Mesenchymal stem cell (in vitro differentiated cells and primary cell): ENCODE results near the gene CLDN14.
A peak's percentile ranks its signal among the peaks of the same experiment; 100 is the strongest.

ENCODE experiments used
- DNase-seq: peaks from one replicate; pipeline ENCODE4 v3.0.0-alpha.2; 2013
- H2AFZ ChIP-seq: one replicate; pipeline ENCODE4 v1.6.1; 2013; ENCODE audit warnings: low read depth, mild to moderate bottlenecking, control low read depth, inconsistent platforms, low read length, moderate library complexity
- H2AK5ac ChIP-seq: 2 replicates; pipeline ENCODE4 v1.6.1; 2013; ENCODE audit warnings: low read length, moderate library complexity, mild to moderate bottlenecking, inconsistent platforms; ENCODE audit not compliant: severe bottlenecking
- H2BK120ac ChIP-seq: one replicate; pipeline ENCODE4 v1.6.1; 2013; ENCODE audit warnings: low read depth, mild to moderate bottlenecking, inconsistent platforms, low read length, moderate library complexity
- H2BK12ac ChIP-seq, 2 experiments: one replicate each; pipeline ENCODE4 v1.6.1; 2013; ENCODE audit warnings: inconsistent platforms in 2 of 2, low read length in 2 of 2, mild to moderate bottlenecking in 2 of 2, moderate library complexity in 2 of 2, control low read depth in 1 of 2
- H2BK15ac ChIP-seq: one replicate; pipeline ENCODE4 v1.6.1; 2013; ENCODE audit warnings: mild to moderate bottlenecking, low read depth, inconsistent platforms; ENCODE audit not compliant: poor library complexity, severe bottlenecking
- H2BK5ac ChIP-seq: 2 replicates; pipeline ENCODE4 v1.6.1; 2013; ENCODE audit warnings: low read depth, mild to moderate bottlenecking, low read length, control low read depth, inconsistent platforms; ENCODE audit not compliant: poor library complexity, severe bottlenecking
- H3K14ac ChIP-seq, 2 experiments: one replicate each; pipeline ENCODE4 v1.6.1; 2013; ENCODE audit warnings: inconsistent platforms in 2 of 2, low read length in 2 of 2, control low read depth in 1 of 2, mild to moderate bottlenecking in 1 of 2, moderate library complexity in 1 of 2
- H3K18ac ChIP-seq, 2 experiments: one replicate each; pipeline ENCODE4 v1.6.1; 2013; ENCODE audit warnings: inconsistent platforms in 2 of 2, low read length in 2 of 2, control low read depth in 1 of 2, low read depth in 1 of 2, mild to moderate bottlenecking in 1 of 2
- H3K23ac ChIP-seq, 2 experiments: one replicate each; pipeline ENCODE4 v1.6.1; 2013; ENCODE audit warnings: inconsistent platforms in 2 of 2, low read length in 2 of 2, mild to moderate bottlenecking in 2 of 2, moderate library complexity in 2 of 2, control low read depth in 1 of 2
- H3K27ac ChIP-seq: 2 replicates; pipeline ENCODE4 v1.5.1; 2013; ENCODE audit warnings: mild to moderate bottlenecking, moderate library complexity, low read length, control low read depth, inconsistent platforms; ENCODE audit not compliant: poor library complexity, severe bottlenecking
- H3K27me3 ChIP-seq, 2 experiments: 2 replicates each; pipeline versions ENCODE4 v1.6.1 to v1.7.0; 2013; ENCODE audit warnings: low read length in 2 of 2, mild to moderate bottlenecking in 2 of 2, moderate library complexity in 2 of 2, control low read depth in 1 of 2, inconsistent platforms in 1 of 2; ENCODE audit not compliant: control insufficient read depth in 1 of 2, insufficient read depth in 1 of 2
- H3K36me3 ChIP-seq, 2 experiments: 2 replicates each; pipeline versions ENCODE4 v1.6.1 to v1.7.0; 2013; ENCODE audit warnings: low read length in 2 of 2, control low read depth in 1 of 2, inconsistent platforms in 1 of 2, low read depth in 1 of 2, mild to moderate bottlenecking in 1 of 2; ENCODE audit not compliant: insufficient read depth in 2 of 2, control insufficient read depth in 1 of 2
- H3K4ac ChIP-seq, 2 experiments: one replicate each; pipeline ENCODE4 v1.6.1; 2013; ENCODE audit warnings: inconsistent platforms in 2 of 2, low read length in 2 of 2, mild to moderate bottlenecking in 2 of 2, moderate library complexity in 2 of 2, control low read depth in 1 of 2, low read depth in 1 of 2
- H3K4me1 ChIP-seq: 2 replicates; pipeline ENCODE4 v1.6.1; 2013; ENCODE audit warnings: low read depth, low read length, control low read depth; ENCODE audit not compliant: control insufficient read depth, insufficient read depth
- H3K4me2 ChIP-seq: 2 replicates; pipeline ENCODE4 v1.6.1; 2013; ENCODE audit warnings: low read length, mild to moderate bottlenecking, inconsistent platforms; ENCODE audit not compliant: poor library complexity, severe bottlenecking
- H3K4me3 ChIP-seq, 2 experiments: 2 replicates each; pipeline versions ENCODE4 v1.5.1 to v1.7.0; 2013; ENCODE audit warnings: low read length in 2 of 2, mild to moderate bottlenecking in 2 of 2, control low read depth in 1 of 2, low read depth in 1 of 2; ENCODE audit not compliant: insufficient read depth in 1 of 2
- H3K79me1 ChIP-seq: replicated peaks from 2 replicates; pipeline ENCODE4 v1.6.1; 2013; ENCODE audit warnings: mild to moderate bottlenecking, control low read depth, low read length, inconsistent platforms; ENCODE audit not compliant: poor library complexity, severe bottlenecking
- H3K9ac ChIP-seq: 2 replicates; pipeline ENCODE4 v1.7.0; 2013; ENCODE audit warnings: mild to moderate bottlenecking, low read length, moderate library complexity
- H3K9me3 ChIP-seq: 2 replicates; pipeline ENCODE4 v1.7.0; 2013; ENCODE audit warnings: mild to moderate bottlenecking, low read length; ENCODE audit not compliant: control insufficient read depth
- H4K8ac ChIP-seq: one replicate; pipeline ENCODE4 v1.6.1; 2013; ENCODE audit warnings: inconsistent platforms, mild to moderate bottlenecking, low read length, moderate library complexity
- H4K91ac ChIP-seq: one replicate; pipeline ENCODE4 v1.6.1; 2013; ENCODE audit warnings: mild to moderate bottlenecking, low read length, inconsistent platforms
- WGBS: methylation state at CpG from one replicate; pipeline ENCODE4 v1.1.7; 2013; ENCODE audit warnings: mixed read lengths; 5-methylcytosine and 5-hydroxymethylcytosine counted together

CLDN14 gene

DNA sequence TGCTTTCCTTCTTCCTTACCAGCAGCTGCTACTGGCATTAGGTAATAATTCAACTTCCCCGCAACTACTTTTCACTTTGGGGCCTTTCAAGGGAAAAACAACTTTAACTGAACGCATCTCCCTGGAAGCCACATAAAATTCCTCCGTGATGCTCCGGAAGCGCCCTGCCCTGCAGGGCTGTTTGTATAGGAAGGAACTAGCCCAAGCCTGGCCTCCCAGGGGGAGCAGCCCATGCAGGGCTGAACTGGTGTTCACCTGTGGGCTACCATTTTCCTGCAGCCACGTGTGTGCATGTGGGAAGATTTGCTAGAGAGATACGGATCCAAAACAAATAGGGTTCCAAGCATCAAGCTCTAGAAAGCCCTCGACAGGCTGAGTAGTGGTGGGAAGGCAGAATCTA is 14.4 kb downstream of the CLDN14 start:
- no peak overlapping the region for H2BK15ac ChIP-seq
- H2AK5ac ChIP-seq: no peak overlapping the region
- H3K14ac ChIP-seq: no peak overlapping the region
- no peak overlapping the region for H2AFZ ChIP-seq
- peaks cover 0 to 5% of the 10 kb centered on the region in 2 experiments for H3K36me3 ChIP-seq
- no peak overlapping the region for H3K18ac ChIP-seq
- H3K9me3 ChIP-seq: no peaks in the 10 kb centered on the region
- H2BK120ac ChIP-seq: no peak overlapping the region
- no peak overlapping the region for H3K4ac ChIP-seq
- peaks cover 0 to 17% of the 10 kb centered on the region in 2 experiments for H3K27me3 ChIP-seq
- no peak overlapping the region for H3K9ac ChIP-seq
- H3K27ac ChIP-seq: no peak overlapping the region
- H2BK12ac ChIP-seq: no peak overlapping the region
- no peak for DNase-seq
- H3K4me3 ChIP-seq: no peak overlapping the region
- no peak overlapping the region for H4K91ac ChIP-seq
- no peak overlapping the region for H2BK5ac ChIP-seq
- H3K4me1 ChIP-seq: peaks cover 30% of the 10 kb centered on the region
- H4K8ac ChIP-seq: no peak overlapping the region
- H3K4me2 ChIP-seq: no peak overlapping the region
- 57% methylated on average over 8 of the region's 8 CpGs for WGBS
- peaks cover 1% of the 10 kb centered on the region for H3K79me1 ChIP-seq
- H3K23ac ChIP-seq: no peak overlapping the region

DNA sequence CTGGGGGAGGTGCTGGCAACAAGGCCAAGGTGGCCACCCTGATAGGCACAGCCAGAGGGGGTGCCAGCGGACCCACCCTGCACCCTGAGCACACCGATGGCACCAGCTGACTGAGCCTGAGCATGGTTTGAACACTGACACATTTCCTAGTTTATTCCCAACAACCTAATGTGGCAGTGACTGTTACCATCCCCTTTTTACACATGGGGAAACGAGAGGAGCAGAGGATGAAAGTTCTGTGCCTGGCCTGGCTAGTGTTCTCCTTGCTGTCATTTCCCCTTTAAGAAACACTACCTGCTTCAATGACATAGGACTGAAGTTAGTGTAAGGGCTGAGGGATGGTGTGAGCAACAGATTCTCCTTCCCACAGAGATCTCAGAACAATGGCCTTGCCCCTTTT is 15.3 kb downstream of the CLDN14 start:
- Histone ChIP-seq H4K8ac (no peak overlapping the region), H2BK120ac (no peak overlapping the region), H3K18ac (no peak overlapping the region), H3K4ac (no peak overlapping the region), H3K4me3 (no peak overlapping the region), H2BK12ac (no peak overlapping the region), H3K14ac (peak overlapping the region in 1 of 2 experiments; percentile 58), H3K79me1 (peaks cover 1% of the 10 kb centered on the region), H4K91ac (no peak overlapping the region), H3K9ac (no peak overlapping the region), H2BK5ac (no peak overlapping the region), H2AFZ (no peak overlapping the region), H3K27ac (no peak overlapping the region), H3K4me1 (peaks cover 34% of the 10 kb centered on the region), H3K9me3 (no peaks in the 10 kb centered on the region), H2AK5ac (peak overlapping the region; percentile 3), H3K23ac (no peak overlapping the region), H3K36me3 (peaks cover 0 to 5% of the 10 kb centered on the region in 2 experiments), H3K4me2 (no peak overlapping the region), H2BK15ac (no peak overlapping the region), H3K27me3 (peaks cover 0 to 17% of the 10 kb centered on the region in 2 experiments)
- 79% methylated on average over 3 of the region's 3 CpGs for WGBS
- DNase-seq: no peak

DNA sequence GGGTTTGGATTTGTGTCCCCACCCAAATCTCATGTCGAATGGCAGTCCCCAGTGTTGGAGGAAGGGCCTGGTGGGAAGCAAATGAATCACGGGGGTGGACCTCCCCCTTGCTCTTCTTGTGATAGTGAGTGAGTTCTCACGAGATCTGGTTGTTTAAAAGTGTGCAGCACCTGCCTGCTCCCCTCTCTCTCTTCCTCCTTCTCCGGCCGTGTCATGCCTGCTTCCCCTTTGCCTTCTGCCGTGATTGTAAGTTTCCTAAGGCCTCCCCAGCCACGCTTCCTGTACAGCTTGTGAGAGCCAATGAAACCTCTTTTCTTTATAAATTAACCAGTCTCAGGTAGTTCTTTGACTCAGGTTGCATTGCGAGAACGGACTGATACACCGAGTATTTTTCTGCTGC is 15.9 kb downstream of the CLDN14 start:
- H3K18ac ChIP-seq: no peak overlapping the region
- H3K14ac ChIP-seq: no peak overlapping the region
- no peak overlapping the region for H3K27ac ChIP-seq
- H3K23ac ChIP-seq: no peak overlapping the region
- H2BK120ac ChIP-seq: no peak overlapping the region
- H3K4me2 ChIP-seq: no peak overlapping the region
- H3K9me3 ChIP-seq: no peaks in the 10 kb centered on the region
- no peak overlapping the region for H4K91ac ChIP-seq
- peaks cover 0 to 5% of the 10 kb centered on the region in 2 experiments for H3K36me3 ChIP-seq
- H2BK15ac ChIP-seq: no peak overlapping the region
- H2AK5ac ChIP-seq: no peak overlapping the region
- peaks cover 0 to 17% of the 10 kb centered on the region in 2 experiments for H3K27me3 ChIP-seq
- H2AFZ ChIP-seq: no peak overlapping the region
- H4K8ac ChIP-seq: no peak overlapping the region
- H3K9ac ChIP-seq: no peak overlapping the region
- WGBS: 78% methylated on average over 10 of the region's 10 CpGs
- H2BK5ac ChIP-seq: no peak overlapping the region
- no peak overlapping the region for H3K4me3 ChIP-seq
- peaks cover 1% of the 10 kb centered on the region for H3K79me1 ChIP-seq
- H3K4me1 ChIP-seq: peaks cover 40% of the 10 kb centered on the region
- no peak overlapping the region for H2BK12ac ChIP-seq
- no peak for DNase-seq
- H3K4ac ChIP-seq: no peak overlapping the region

DNA sequence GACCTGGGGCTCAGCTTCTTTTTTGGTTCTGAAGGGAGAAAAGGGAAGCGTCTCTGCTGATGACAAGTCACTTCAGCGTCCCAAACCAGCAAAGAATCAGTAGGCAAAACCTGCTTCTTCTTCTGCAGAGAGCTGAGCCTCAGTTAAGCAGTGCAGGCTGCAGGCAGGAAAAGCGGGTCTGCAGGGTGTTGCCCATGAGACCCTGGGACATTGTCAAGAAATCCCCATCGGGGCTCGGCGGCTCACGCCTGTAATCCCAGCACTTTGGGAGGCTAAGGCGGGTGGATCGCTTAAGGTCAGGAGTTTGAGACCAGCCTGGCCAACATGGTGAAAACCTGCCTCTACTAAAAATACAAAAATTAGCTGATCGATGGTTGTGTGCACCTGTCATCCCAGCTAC is 16.7 kb downstream of the CLDN14 start:
- H3K27me3 ChIP-seq: peaks cover 0 to 17% of the 10 kb centered on the region in 2 experiments
- no peak overlapping the region for H3K4me3 ChIP-seq
- 96% methylated on average over 10 of the region's 10 CpGs for WGBS
- DNase-seq: no peak
- H3K14ac ChIP-seq: no peak overlapping the region
- H3K4me1 ChIP-seq: peaks cover 40% of the 10 kb centered on the region
- H3K9ac ChIP-seq: no peak overlapping the region
- no peak overlapping the region for H2BK15ac ChIP-seq
- H3K4ac ChIP-seq: no peak overlapping the region
- H3K18ac ChIP-seq: no peak overlapping the region
- H3K79me1 ChIP-seq: peaks cover 1% of the 10 kb centered on the region
- H4K91ac ChIP-seq: no peak overlapping the region
- H2BK5ac ChIP-seq: no peak overlapping the region
- no peak overlapping the region for H3K4me2 ChIP-seq
- H2AK5ac ChIP-seq: no peak overlapping the region
- peaks cover 0 to 5% of the 10 kb centered on the region in 2 experiments for H3K36me3 ChIP-seq
- no peaks in the 10 kb centered on the region for H3K9me3 ChIP-seq
- no peak overlapping the region for H4K8ac ChIP-seq
- H2BK12ac ChIP-seq: no peak overlapping the region
- no peak overlapping the region for H3K23ac ChIP-seq
- no peak overlapping the region for H3K27ac ChIP-seq
- H2BK120ac ChIP-seq: no peak overlapping the region
- no peak overlapping the region for H2AFZ ChIP-seq
